Lung (tissue), 12 donors: ENCODE measurements around the gene BPIFA3. TPM values are rescaled to one million over a fixed set of nuclear protein-coding genes. Genes with fewer than 3 reads are reported as not detected.

ENCODE experiments used
- ATAC-seq: fragments of 200-7000 bp; cut with Tn5 transposase; one replicate; pipeline ENCODE4 v1.9.1; 2020; ENCODE audit warnings: moderate number of reproducible peaks; ENCODE audit not compliant: insufficient read depth, low FRiP score
- DNase-seq, 3 donors: peaks; one replicate each; pipeline ENCODE4 v3.0.0-alpha.2; 2013 to 2017
- H3K27ac ChIP-seq, 2 donors: one replicate each; pipeline ENCODE4 v1.5.1; 2013; ENCODE audit warnings: mild to moderate bottlenecking in 2 of 2, moderate library complexity in 2 of 2, control low read depth in 1 of 2, inconsistent platforms in 1 of 2, low read depth in 1 of 2, low read length in 1 of 2
- H3K27me3 ChIP-seq, 3 donors: one replicate each; pipeline ENCODE4 v1.5.1; 2013; ENCODE audit warnings: low read length in 2 of 3; ENCODE audit not compliant: control insufficient read depth in 3 of 3, insufficient read depth in 3 of 3
- H3K36me3 ChIP-seq, 4 donors: one replicate each; pipeline ENCODE4 v1.5.1; 2013; ENCODE audit warnings: low read length in 4 of 4, mild to moderate bottlenecking in 1 of 4, moderate library complexity in 1 of 4; ENCODE audit not compliant: control insufficient read depth in 4 of 4, insufficient read depth in 4 of 4
- H3K4me1 ChIP-seq, 5 donors: one replicate each; pipeline ENCODE4 v1.5.1; 2013; ENCODE audit warnings: low read length in 5 of 5, mild to moderate bottlenecking in 2 of 5, moderate library complexity in 1 of 5; ENCODE audit not compliant: control insufficient read depth in 5 of 5, insufficient read depth in 5 of 5
- H3K4me3 ChIP-seq: one replicate; pipeline ENCODE4 v1.5.1; 2013; ENCODE audit warnings: mild to moderate bottlenecking, control low read depth, moderate library complexity
- H3K9ac ChIP-seq, 2 donors: one replicate each; pipeline ENCODE4 v1.5.1; 2013; ENCODE audit warnings: low read length in 2 of 2, control low read depth in 1 of 2; ENCODE audit not compliant: insufficient read depth in 1 of 2
- H3K9me3 ChIP-seq, 4 donors: one replicate each; pipeline ENCODE4 v1.5.1; 2013; ENCODE audit warnings: low read length in 3 of 4, mild to moderate bottlenecking in 1 of 4, moderate library complexity in 1 of 4; ENCODE audit not compliant: control insufficient read depth in 4 of 4, insufficient read depth in 3 of 4
- WGBS, 2 donors: extraction: QIAGEN DNeasy Blood & Tissue Kit; methylation state at CpG; one replicate each; pipeline ENCODE4 v1.1.7; 2013; 5-methylcytosine and 5-hydroxymethylcytosine counted together
- polyA plus RNA-seq, 2 donors: library from polyadenylated mRNA; stranded (reverse); fragments of 200-250 nt; gene quantifications; one replicate each; pipeline ENCODE4 v1.2.1, GENCODE V29; 2013
- total RNA-seq, 2 donors: library from RNA; depleted of rRNA in 1 of 2; stranded (reverse); fragments of >200 nt in 1 of 2; gene quantifications; one replicate each; pipeline ENCODE4 v1.2.1, GENCODE V29; 2014 to 2021
- TF ChIP-seq, protein P1 (sequence below): IDR thresholded peaks from 2 replicates; pipeline ENCODE4 v1.5.1; 2012; ENCODE audit warnings: mild to moderate bottlenecking; ENCODE audit errors: control extremely low read depth, extremely low read depth
- donor health status: control.
- donor health status: control.
- donor health status: Bipolar disorder and iron deficiency.
- donor health status: healthy.
- donor health status: DM: yes; HTN: yes; CAD: no.

Gene BPIFA3
- total and polyA plus RNA-seq, 4 donors, result not detected

DNA sequence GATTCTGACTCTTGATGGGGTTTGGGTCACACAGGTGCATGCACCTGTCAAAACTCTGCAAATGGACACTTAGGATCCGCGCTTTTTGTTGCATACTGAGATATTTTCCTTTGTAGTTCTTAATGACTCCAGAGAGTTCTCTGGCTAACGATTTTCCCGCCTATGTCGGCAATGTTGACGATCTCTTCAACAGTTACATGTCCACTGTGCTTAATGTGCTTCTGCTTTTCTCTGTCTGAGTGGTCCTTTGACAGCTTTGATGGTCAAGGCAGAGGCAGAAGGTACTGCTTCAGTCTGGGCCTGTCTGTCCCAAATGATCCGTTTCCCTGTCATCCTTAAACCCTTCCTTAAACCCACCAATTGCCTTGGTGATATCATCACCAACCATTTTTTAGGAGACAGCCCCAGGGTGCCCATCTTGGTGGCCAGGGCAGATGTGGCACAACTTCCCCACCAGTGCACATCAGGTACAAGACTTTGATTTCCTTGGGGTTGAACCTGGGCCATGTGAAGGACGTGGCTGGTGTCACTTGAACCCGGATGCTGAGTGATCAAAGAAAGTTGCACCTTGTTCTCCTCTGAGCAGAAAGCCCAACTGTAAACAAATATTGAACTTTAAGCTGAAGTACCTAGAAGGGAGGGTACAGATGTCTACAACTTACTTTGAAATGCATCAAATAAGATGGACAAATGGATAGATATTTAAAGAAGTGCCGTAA is 55.2 kb downstream of the BPIFA3 start:
- TF ChIP-seq, protein P1, sequence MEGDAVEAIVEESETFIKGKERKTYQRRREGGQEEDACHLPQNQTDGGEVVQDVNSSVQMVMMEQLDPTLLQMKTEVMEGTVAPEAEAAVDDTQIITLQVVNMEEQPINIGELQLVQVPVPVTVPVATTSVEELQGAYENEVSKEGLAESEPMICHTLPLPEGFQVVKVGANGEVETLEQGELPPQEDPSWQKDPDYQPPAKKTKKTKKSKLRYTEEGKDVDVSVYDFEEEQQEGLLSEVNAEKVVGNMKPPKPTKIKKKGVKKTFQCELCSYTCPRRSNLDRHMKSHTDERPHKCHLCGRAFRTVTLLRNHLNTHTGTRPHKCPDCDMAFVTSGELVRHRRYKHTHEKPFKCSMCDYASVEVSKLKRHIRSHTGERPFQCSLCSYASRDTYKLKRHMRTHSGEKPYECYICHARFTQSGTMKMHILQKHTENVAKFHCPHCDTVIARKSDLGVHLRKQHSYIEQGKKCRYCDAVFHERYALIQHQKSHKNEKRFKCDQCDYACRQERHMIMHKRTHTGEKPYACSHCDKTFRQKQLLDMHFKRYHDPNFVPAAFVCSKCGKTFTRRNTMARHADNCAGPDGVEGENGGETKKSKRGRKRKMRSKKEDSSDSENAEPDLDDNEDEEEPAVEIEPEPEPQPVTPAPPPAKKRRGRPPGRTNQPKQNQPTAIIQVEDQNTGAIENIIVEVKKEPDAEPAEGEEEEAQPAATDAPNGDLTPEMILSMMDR, result no peak
- Histone ChIP-seq H3K27ac (no peak overlapping the region), H3K9ac (no peak overlapping the region), H3K4me1 (no peaks in the 10 kb centered on the region), H3K4me3 (no peak overlapping the region), H3K27me3 (peaks cover 0 to 7% (median 2%) of the 10 kb centered on the region in 3 donors), H3K36me3 (no peaks in the 10 kb centered on the region), H3K9me3 (no peaks in the 10 kb centered on the region)
- ATAC-seq, result no peak
- 81 to 90% methylated on average over 10 of the region's 10 CpGs for WGBS, 2 donors
- DNase-seq, result no peak

DNA sequence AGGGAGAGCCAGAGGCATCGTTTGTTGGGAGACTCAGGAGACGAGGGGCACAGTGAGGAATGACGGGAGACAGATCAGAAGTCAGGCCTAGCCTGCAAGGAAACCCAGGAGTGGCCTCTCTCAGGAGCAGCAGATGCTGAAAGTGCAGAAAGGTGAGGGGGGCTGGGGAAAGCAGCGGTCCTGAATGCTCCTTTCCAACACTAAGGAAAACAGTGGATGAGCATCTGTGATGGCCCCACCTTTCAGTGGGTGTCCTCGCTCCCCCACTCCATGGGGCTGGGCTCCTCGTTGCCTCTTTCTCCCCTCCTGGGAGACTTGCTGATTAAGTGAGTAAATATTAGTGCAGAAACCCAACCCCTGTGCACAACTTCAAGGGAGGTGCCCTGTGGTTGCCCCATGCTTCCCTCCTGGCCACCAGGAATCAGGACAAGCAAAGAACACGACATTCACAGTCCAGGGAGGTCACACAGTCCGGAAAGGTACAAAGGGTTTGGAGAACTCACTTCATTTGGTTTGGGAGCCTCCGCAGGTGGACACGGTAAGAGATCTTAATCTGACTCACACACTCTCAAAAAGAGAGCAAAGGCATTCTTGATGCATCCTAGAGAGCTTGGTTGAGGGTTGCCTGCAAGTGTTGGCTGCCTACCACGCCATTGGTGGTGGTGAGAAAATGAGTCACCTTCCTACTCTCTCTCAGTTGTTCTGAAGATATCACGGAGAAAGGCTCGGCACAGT is 56.1 kb downstream of the BPIFA3 start:
- H3K9ac ChIP-seq, result no peak overlapping the region
- no peaks in the 10 kb centered on the region for H3K9me3 ChIP-seq
- no peaks in the 10 kb centered on the region for H3K36me3 ChIP-seq
- no peak overlapping the region for H3K4me3 ChIP-seq
- no peak overlapping the region for H3K27ac ChIP-seq
- H3K4me1 ChIP-seq, result no peaks in the 10 kb centered on the region
- 64 to 69% methylated on average over 13 of the region's 13 CpGs for WGBS, 2 donors
- DNase-seq, result no peak
- TF ChIP-seq, protein P1, result no peak
- no peak for ATAC-seq
- H3K27me3 ChIP-seq, result peaks cover 0 to 5% (median 2%) of the 10 kb centered on the region in 3 donors

DNA sequence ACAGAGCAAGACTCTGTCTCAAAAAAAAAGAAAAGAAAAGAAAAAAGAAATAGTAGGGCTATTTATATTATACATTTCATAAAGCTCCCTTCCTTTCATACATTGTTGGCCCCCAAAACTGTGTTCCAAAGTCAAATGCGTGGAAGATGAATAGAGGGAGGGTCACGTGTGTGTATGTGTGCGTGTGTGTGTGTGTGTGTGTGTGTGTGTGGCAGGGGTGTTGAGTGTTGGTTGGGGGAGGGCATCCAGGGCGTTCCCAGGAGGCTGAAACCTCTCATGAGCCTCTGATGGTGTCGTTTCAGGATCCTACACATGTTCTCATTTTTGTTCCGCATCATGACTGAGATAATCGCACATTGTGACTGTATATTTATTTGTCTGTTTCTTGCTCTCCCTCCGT is 58.1 kb downstream of the BPIFA3 start:
- ATAC-seq (no peak), DNase-seq (no peak)
- WGBS, 2 donors, result 77 to 80% methylated on average over 8 of the region's 8 CpGs
- TF ChIP-seq, protein P1, result no peak
- no peaks in the 10 kb centered on the region for H3K9me3 ChIP-seq
- no peak overlapping the region for H3K27ac ChIP-seq
- no peak overlapping the region for H3K9ac ChIP-seq
- peaks cover 0 to 5% (median 2%) of the 10 kb centered on the region in 3 donors for H3K27me3 ChIP-seq
- H3K36me3 ChIP-seq, result no peaks in the 10 kb centered on the region
- H3K4me1 ChIP-seq, result no peaks in the 10 kb centered on the region
- no peak overlapping the region for H3K4me3 ChIP-seq
